Thyroid gland (tissue), 4 donors: ENCODE data around the gene LRRC56.

Experiments used
- POLR2A ChIP-seq, 2 donors: fragments of 450-650 bp; IDR thresholded peaks; one replicate each; pipeline ENCODE4 v1.6.1; 2017; ENCODE audit warnings: antibody characterized with exemption in 2 of 2, mild to moderate bottlenecking in 2 of 2, moderate library complexity in 1 of 2
- TF ChIP-seq, protein P1 (sequence below), 6 experiments: fragments of 200-600 bp in 3 of 6; fragments of 450-650 bp in 3 of 6; sonication (generic) in 3 of 6; IDR thresholded peaks; one replicate each; pipeline ENCODE4 v1.5.1; 2016 to 2019; ENCODE audit warnings: antibody characterized with exemption in 6 of 6, mild to moderate bottlenecking in 2 of 6, inconsistent platforms in 1 of 6, moderate library complexity in 1 of 6

- TF ChIP-seq, protein P1, sequence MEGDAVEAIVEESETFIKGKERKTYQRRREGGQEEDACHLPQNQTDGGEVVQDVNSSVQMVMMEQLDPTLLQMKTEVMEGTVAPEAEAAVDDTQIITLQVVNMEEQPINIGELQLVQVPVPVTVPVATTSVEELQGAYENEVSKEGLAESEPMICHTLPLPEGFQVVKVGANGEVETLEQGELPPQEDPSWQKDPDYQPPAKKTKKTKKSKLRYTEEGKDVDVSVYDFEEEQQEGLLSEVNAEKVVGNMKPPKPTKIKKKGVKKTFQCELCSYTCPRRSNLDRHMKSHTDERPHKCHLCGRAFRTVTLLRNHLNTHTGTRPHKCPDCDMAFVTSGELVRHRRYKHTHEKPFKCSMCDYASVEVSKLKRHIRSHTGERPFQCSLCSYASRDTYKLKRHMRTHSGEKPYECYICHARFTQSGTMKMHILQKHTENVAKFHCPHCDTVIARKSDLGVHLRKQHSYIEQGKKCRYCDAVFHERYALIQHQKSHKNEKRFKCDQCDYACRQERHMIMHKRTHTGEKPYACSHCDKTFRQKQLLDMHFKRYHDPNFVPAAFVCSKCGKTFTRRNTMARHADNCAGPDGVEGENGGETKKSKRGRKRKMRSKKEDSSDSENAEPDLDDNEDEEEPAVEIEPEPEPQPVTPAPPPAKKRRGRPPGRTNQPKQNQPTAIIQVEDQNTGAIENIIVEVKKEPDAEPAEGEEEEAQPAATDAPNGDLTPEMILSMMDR (IDR thresholded peaks at IDR 0.05), result no peak
- no peak for TF ChIP-seq POLR2A (IDR thresholded peaks at IDR 0.05)
These were observed 7.8 kb downstream of the LRRC56 start for GRCh38 chr11:545171-545570.
